Neural cell (in vitro differentiated cells): ENCODE measurements around the gene MYO1D.
"Not testable (repeated sequence)": the region's sequence is repeated elsewhere in the genome, so short reads cannot be mapped to it uniquely, and the experiment has no call there.

Experiments
- EP300 ChIP-seq: fragments of 450-650 bp; conservative IDR thresholded peaks from 2 replicates; pipeline ENCODE4 v1.6.1; 2014; ENCODE audit warnings: antibody characterized with exemption, mild to moderate bottlenecking, moderate library complexity; ENCODE audit not compliant: poor library complexity, severe bottlenecking
- POLR2AphosphoS5 ChIP-seq: IDR thresholded peaks from 2 replicates; pipeline ENCODE4 v1.6.1; 2012
- RAD21 ChIP-seq: fragments of 450-650 bp; conservative IDR thresholded peaks from 2 replicates; pipeline ENCODE4 v1.6.1; 2014; ENCODE audit warnings: antibody characterized with exemption, mild to moderate bottlenecking, moderate library complexity
- TF ChIP-seq, protein P1 (sequence below): fragments of 450-650 bp; IDR thresholded peaks from 2 replicates; pipeline ENCODE4 v1.5.1; 2014; ENCODE audit warnings: antibody characterized with exemption, mild to moderate bottlenecking, moderate library complexity; ENCODE audit not compliant: poor library complexity, severe bottlenecking

DNA sequence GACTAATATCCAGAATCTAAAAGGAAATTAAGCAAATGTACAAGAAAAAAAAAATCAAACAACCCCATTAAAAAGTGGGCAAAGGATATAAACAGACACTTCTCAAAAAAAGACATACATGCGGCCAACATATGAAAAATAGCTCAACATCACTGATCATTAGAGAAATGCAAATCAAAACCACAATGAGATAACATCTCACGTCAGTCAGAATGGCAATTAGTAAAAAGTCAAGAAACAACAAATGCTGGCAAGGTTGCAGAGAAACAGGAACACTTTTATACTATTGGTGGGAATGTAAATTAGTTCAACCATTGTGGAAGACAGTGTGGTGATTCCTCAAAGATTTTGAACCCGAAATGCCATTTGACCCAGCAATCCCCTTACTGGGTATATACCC is 162.0 kb downstream of the MYO1D start:
- TF ChIP-seq, protein P1, sequence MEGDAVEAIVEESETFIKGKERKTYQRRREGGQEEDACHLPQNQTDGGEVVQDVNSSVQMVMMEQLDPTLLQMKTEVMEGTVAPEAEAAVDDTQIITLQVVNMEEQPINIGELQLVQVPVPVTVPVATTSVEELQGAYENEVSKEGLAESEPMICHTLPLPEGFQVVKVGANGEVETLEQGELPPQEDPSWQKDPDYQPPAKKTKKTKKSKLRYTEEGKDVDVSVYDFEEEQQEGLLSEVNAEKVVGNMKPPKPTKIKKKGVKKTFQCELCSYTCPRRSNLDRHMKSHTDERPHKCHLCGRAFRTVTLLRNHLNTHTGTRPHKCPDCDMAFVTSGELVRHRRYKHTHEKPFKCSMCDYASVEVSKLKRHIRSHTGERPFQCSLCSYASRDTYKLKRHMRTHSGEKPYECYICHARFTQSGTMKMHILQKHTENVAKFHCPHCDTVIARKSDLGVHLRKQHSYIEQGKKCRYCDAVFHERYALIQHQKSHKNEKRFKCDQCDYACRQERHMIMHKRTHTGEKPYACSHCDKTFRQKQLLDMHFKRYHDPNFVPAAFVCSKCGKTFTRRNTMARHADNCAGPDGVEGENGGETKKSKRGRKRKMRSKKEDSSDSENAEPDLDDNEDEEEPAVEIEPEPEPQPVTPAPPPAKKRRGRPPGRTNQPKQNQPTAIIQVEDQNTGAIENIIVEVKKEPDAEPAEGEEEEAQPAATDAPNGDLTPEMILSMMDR: not testable (repeated sequence)
- not testable (repeated sequence) for TF ChIP-seq POLR2AphosphoS5, EP300, RAD21
